Activated T-cell treated with anti-CD3 and anti-CD28 coated beads, Interleukin-2, amount 50 U/mL, for 4 hours (primary cell): Measurements from ENCODE around the gene PEAK1. TPM values are rescaled to one million over a fixed set of nuclear protein-coding genes. Genes with fewer than 3 reads are reported as not detected.
"Not testable (repeated sequence)": the region's sequence is repeated elsewhere in the genome, so short reads cannot be mapped to it uniquely, and the experiment has no call there.

Source experiments
- ATAC-seq, 2 donors: fragments of 200-7000 bp; cut with Tn5 transposase; one replicate each; pipeline ENCODE4 v1.10.0; 2021
- DNase-seq: peaks from one replicate; pipeline ENCODE4 v3.0.0-alpha.2; 2020
- H3K27me3 Mint-ChIP-seq: one replicate; pipeline ENCODE4 v1.8.0; 2021; ENCODE audit warnings: low read depth, mixed read lengths
- H3K36me3 Mint-ChIP-seq: one replicate; pipeline ENCODE4 v1.8.0; 2022; ENCODE audit warnings: mixed read lengths; ENCODE audit not compliant: insufficient read depth
- H3K4me1 Mint-ChIP-seq: one replicate; pipeline ENCODE4 v1.8.0; 2021; ENCODE audit warnings: low read depth, mixed read lengths
- H3K4me3 Mint-ChIP-seq: one replicate; pipeline ENCODE4 v1.8.0; 2021; ENCODE audit warnings: mild to moderate bottlenecking, moderate library complexity, mixed read lengths
- H3K9me3 Mint-ChIP-seq: one replicate; pipeline ENCODE4 v1.8.0; 2021; ENCODE audit warnings: mixed read lengths
- total RNA-seq, 3 donors: library from RNA; stranded (reverse); gene quantifications; one replicate each; pipeline ENCODE4 v1.2.1, GENCODE V29; 2021

The PEAK1 gene
- total RNA-seq, 3 donors from 2014 or later: 15.5 to 23.1 (median 21.2) TPM

GRCh38 chr15:77311020-77311419, 108.9 kb downstream of the PEAK1 start:
- H3K27me3 Mint-ChIP-seq: no peaks in the 10 kb centered on the region
- no peak overlapping the region for H3K4me3 Mint-ChIP-seq
- no peaks in the 10 kb centered on the region for H3K9me3 Mint-ChIP-seq
- no peak for DNase-seq
- no peak for ATAC-seq
- H3K4me1 Mint-ChIP-seq: peaks cover 6% of the 10 kb centered on the region
- H3K36me3 Mint-ChIP-seq: peaks cover 5% of the 10 kb centered on the region

GRCh38 chr15:77309392-77309791, 110.5 kb downstream of the PEAK1 start:
- no peak for ATAC-seq
- Mint-ChIP-seq H3K27me3 (no peaks in the 10 kb centered on the region), H3K36me3 (peaks cover 5% of the 10 kb centered on the region)

GRCh38 chr15:77305953-77306352, 114.0 kb downstream of the PEAK1 start:
- DNase-seq (no peak), ATAC-seq (no peak)
- Mint-ChIP-seq H3K9me3 (no peaks in the 10 kb centered on the region), H3K4me3 (no peak overlapping the region), H3K27me3 (no peaks in the 10 kb centered on the region), H3K4me1 (peaks cover 6% of the 10 kb centered on the region), H3K36me3 (peaks cover 5% of the 10 kb centered on the region)

More at GRCh38 chr15:77309392-77309791, 110.5 kb downstream of the PEAK1 start:
- Mint-ChIP-seq H3K4me1 (peaks cover 6% of the 10 kb centered on the region), H3K4me3 (no peak overlapping the region), H3K9me3 (no peaks in the 10 kb centered on the region)
- DNase-seq: no peak

GRCh38 chr15:77296773-77297337, 123.0 kb downstream of the PEAK1 start:
- Mint-ChIP-seq H3K4me3 (no peak overlapping the region), H3K27me3 (no peaks in the 10 kb centered on the region), H3K4me1 (no peaks in the 10 kb centered on the region), H3K36me3 (no peaks in the 10 kb centered on the region), H3K9me3 (no peaks in the 10 kb centered on the region)
- DNase-seq: no peak
- ATAC-seq: no peak

GRCh38 chr15:77295446-77295845, 124.5 kb downstream of the PEAK1 start:
- H3K36me3 Mint-ChIP-seq: no peaks in the 10 kb centered on the region
- DNase-seq (no peak), ATAC-seq (no peak)
- H3K9me3 Mint-ChIP-seq: no peaks in the 10 kb centered on the region
- H3K4me1 Mint-ChIP-seq: no peaks in the 10 kb centered on the region
- no peak overlapping the region for H3K4me3 Mint-ChIP-seq
- no peaks in the 10 kb centered on the region for H3K27me3 Mint-ChIP-seq

- no peak overlapping the region for H3K4me3 Mint-ChIP-seq
- no peaks in the 10 kb centered on the region for H3K4me1 Mint-ChIP-seq
- DNase-seq (no peak), ATAC-seq (no peak)
- H3K36me3 Mint-ChIP-seq: no peaks in the 10 kb centered on the region
- no peaks in the 10 kb centered on the region for H3K27me3 Mint-ChIP-seq
- H3K9me3 Mint-ChIP-seq: no peaks in the 10 kb centered on the region
These were observed 126.8 kb downstream of the PEAK1 start for GRCh38 chr15:77292969-77293558.

GRCh38 chr15:77291107-77291506, 128.8 kb downstream of the PEAK1 start:
- H3K4me1 Mint-ChIP-seq: no peaks in the 10 kb centered on the region
- H3K36me3 Mint-ChIP-seq: no peaks in the 10 kb centered on the region
- H3K4me3 Mint-ChIP-seq: no peak overlapping the region
- ATAC-seq (no peak), DNase-seq (no peak)
- no peaks in the 10 kb centered on the region for H3K9me3 Mint-ChIP-seq
- H3K27me3 Mint-ChIP-seq: no peaks in the 10 kb centered on the region

- no peak overlapping the region for H3K4me3 Mint-ChIP-seq
- H3K9me3 Mint-ChIP-seq: no peaks in the 10 kb centered on the region
- DNase-seq: no peak
- peaks cover 6% of the 10 kb centered on the region for H3K36me3 Mint-ChIP-seq
- no peak for ATAC-seq
- no peaks in the 10 kb centered on the region for H3K4me1 Mint-ChIP-seq
- no peaks in the 10 kb centered on the region for H3K27me3 Mint-ChIP-seq
These were observed 132.5 kb downstream of the PEAK1 start for GRCh38 chr15:77287385-77287784.

- H3K27me3 Mint-ChIP-seq: no peaks in the 10 kb centered on the region
- peaks cover 6% of the 10 kb centered on the region for H3K36me3 Mint-ChIP-seq
- H3K4me1 Mint-ChIP-seq: no peaks in the 10 kb centered on the region
- H3K9me3 Mint-ChIP-seq: no peaks in the 10 kb centered on the region
- H3K4me3 Mint-ChIP-seq: no peak overlapping the region
- no peak for ATAC-seq
- DNase-seq: no peak
These were observed 134.6 kb downstream of the PEAK1 start for GRCh38 chr15:77285057-77285997.

GRCh38 chr15:77282333-77282732, 137.6 kb downstream of the PEAK1 start:
- no peak for ATAC-seq
- Mint-ChIP-seq H3K4me3 (no peak overlapping the region), H3K4me1 (no peaks in the 10 kb centered on the region), H3K27me3 (no peaks in the 10 kb centered on the region), H3K9me3 (no peaks in the 10 kb centered on the region), H3K36me3 (peaks cover 8% of the 10 kb centered on the region)
- no peak for DNase-seq

- Mint-ChIP-seq H3K27me3 (no peaks in the 10 kb centered on the region), H3K36me3 (peaks cover 2% of the 10 kb centered on the region), H3K4me1 (no peaks in the 10 kb centered on the region), H3K9me3 (no peaks in the 10 kb centered on the region), H3K4me3 (no peak overlapping the region)
- ATAC-seq (no peak), DNase-seq (no peak)
These were observed 143.0 kb downstream of the PEAK1 start for GRCh38 chr15:77276943-77277342.

- Mint-ChIP-seq H3K36me3 (peaks cover 2% of the 10 kb centered on the region), H3K27me3 (no peaks in the 10 kb centered on the region), H3K4me1 (no peaks in the 10 kb centered on the region), H3K4me3 (no peak overlapping the region), H3K9me3 (no peaks in the 10 kb centered on the region)
- DNase-seq: no peak
- no peak for ATAC-seq
These were observed 143.8 kb downstream of the PEAK1 start for GRCh38 chr15:77276096-77276495.

- H3K36me3 Mint-ChIP-seq: peaks cover 15% of the 10 kb centered on the region
- not testable (repeated sequence) for H3K27me3 Mint-ChIP-seq, H3K4me3 Mint-ChIP-seq, ATAC-seq, H3K9me3 Mint-ChIP-seq, DNase-seq, H3K4me1 Mint-ChIP-seq
These were observed 146.8 kb downstream of the PEAK1 start for GRCh38 chr15:77273136-77273535.

GRCh38 chr15:77266708-77267386, 153.1 kb downstream of the PEAK1 start:
- no peak overlapping the region for H3K4me3 Mint-ChIP-seq
- no peaks in the 10 kb centered on the region for H3K9me3 Mint-ChIP-seq
- ATAC-seq (no peak), DNase-seq (no peak)
- peaks cover 21% of the 10 kb centered on the region for H3K36me3 Mint-ChIP-seq
- no peaks in the 10 kb centered on the region for H3K27me3 Mint-ChIP-seq
- H3K4me1 Mint-ChIP-seq: no peaks in the 10 kb centered on the region
